ENCODE measurements around the gene AFF3. TPM values are rescaled to one million over a fixed set of nuclear protein-coding genes. Genes with fewer than 3 reads are reported as not detected.

Gene AFF3
- total and polyA plus RNA-seq, 2 of the 8 experiments (the other 6 are each of a cell fraction or from before 2014, with no cell fraction given), result 0.27 to 3.0 TPM

GRCh38 chr2:100119235-100119634 is 23.2 kb downstream of the AFF3 start:
- Histone ChIP-seq H3K14ac (ENCODE audit: insufficient read length) (no peak overlapping the region), H3K79me1 (ENCODE audit: low read depth, low read length) (no peaks in the 10 kb centered on the region), H3K27ac (ENCODE audit: low read depth, low read length) (no peak overlapping the region), H2BK12ac (ENCODE audit: low read depth, low read length) (no peak overlapping the region), H3K4me2 (ENCODE audit: insufficient read depth in 1 of 2, low read depth in 2 of 2, low read length in 2 of 2) (no peak overlapping the region), H3K79me2 (ENCODE audit: control insufficient read depth in 1 of 2, insufficient read depth in 2 of 2, low read length in 2 of 2) (no peaks in the 10 kb centered on the region), H3K27me3 (replicated peaks in 1 of 4; ENCODE audit: control insufficient read depth in 3 of 4, extremely low read depth in 1 of 4, insufficient read depth in 3 of 4, low read length in 3 of 4) (peaks cover 41 to 94% (median 64%) of the 10 kb centered on the region in 4 experiments), H3K18ac (ENCODE audit: extremely low read depth, low read length) (no peak overlapping the region), H4K8ac (ENCODE audit: extremely low read depth, insufficient read depth, low read length) (no peak overlapping the region), H4K91ac (replicated peaks; ENCODE audit: insufficient read length, low read length) (no peak overlapping the region), H2AFZ (ENCODE audit: low read length) (no peak overlapping the region), H2BK20ac (ENCODE audit: low read length) (no peak overlapping the region), H2BK5ac (ENCODE audit: low read depth, low read length) (no peak overlapping the region), H3K4me3 (ENCODE audit: extremely low read depth in 1 of 4, insufficient read depth in 2 of 4, low read depth in 3 of 4, low read length in 4 of 4) (no peak overlapping the region), H2BK120ac (replicated peaks; ENCODE audit: low read depth, low read length) (no peak overlapping the region), H3K4me1 (replicated peaks in 1 of 4; ENCODE audit: control insufficient read depth in 3 of 4, insufficient read depth in 4 of 4, low read length in 3 of 4) (no peaks in the 10 kb centered on the region), H3K36me3 (ENCODE audit: control insufficient read depth in 2 of 4, insufficient read depth in 4 of 4, low read length in 3 of 4) (no peaks in the 10 kb centered on the region), H3K23ac (ENCODE audit: insufficient read length) (no peak overlapping the region), H3K4ac (replicated peaks; ENCODE audit: insufficient read length, low read depth, low read length) (no peak overlapping the region), H2BK15ac (ENCODE audit: low read length) (no peak overlapping the region), H3K23me2 (ENCODE audit: low read depth, low read length) (no peaks in the 10 kb centered on the region), H4K20me1 (replicated peaks in 1 of 2; ENCODE audit: control insufficient read depth in 1 of 2, insufficient read depth in 2 of 2, low read length in 2 of 2) (peaks cover 0 to 3% of the 10 kb centered on the region in 2 experiments), H3K56ac (replicated peaks; ENCODE audit: insufficient read length, low read depth, low read length) (no peak overlapping the region), H4K5ac (ENCODE audit: insufficient read length, low read depth, low read length) (no peak overlapping the region), H3K9me3 (ENCODE audit: insufficient read depth in 2 of 2, low read depth in 1 of 2, low read length in 1 of 2) (peaks cover 0 to 4% of the 10 kb centered on the region in 2 experiments; a peak in 1 of 4 replicates), H2AK5ac (ENCODE audit: low read depth, low read length) (no peak overlapping the region), H3K9ac (replicated peaks in 1 of 4; ENCODE audit: extremely low read depth in 1 of 4, low read depth in 3 of 4, low read length in 3 of 4) (no peak overlapping the region)
- FAIRE-seq (peak; percentile 88), DNase-seq (ENCODE audit: low read depth in 1 of 2, low spot score in 2 of 2) (no peak)
- 50% methylated on average over 1 of the region's 1 CpG; no CpG with 5 or more reads in 1 of the 2 experiments for WGBS, 2 experiments (ENCODE audit: extremely low coverage in 1 of 2, insufficient coverage in 1 of 2, insufficient read length in 1 of 2, insufficient replicate concordance in 2 of 2, low coverage in 1 of 2, low lambda C conversion rate in 2 of 2, missing lambda C conversion rate in 1 of 2)
- ChIA-PET CTCF (ENCODE audit: partially characterized antibody) (interaction anchor here (1.0 kb wide), 1 partner anchor 11 kb away, joined by 3 read pairs; no protein-coding TSS in a partner anchor), POLR2A (ENCODE audit: partially characterized antibody) (no interaction called here)
- peak; percentile 69; the same call in 1 of the 2 replicates for TF ChIP-seq POLR2AphosphoS5 (IDR thresholded peaks at IDR 0.05; ENCODE audit: low read depth, low read length)
- no peak for TF ChIP-seq CHD1 (IDR thresholded peaks at IDR 0.05; ENCODE audit: low read depth, low read length)
- TF ChIP-seq RXRA (IDR thresholded peaks at IDR 0.05; ENCODE audit: insufficient read depth, low read depth, low read length), result peak; percentile 98
- 0 out of 2 replicates have a peak, but pooled peaks have one; percentile 7 for TF ChIP-seq MAFK (IDR thresholded peaks at IDR 0.05; ENCODE audit: low read depth, low read length)
- no peak for TF ChIP-seq E2F6 (IDR thresholded peaks at IDR 0.05)
- peak; percentile 40; the same call in 1 of the 2 replicates for TF ChIP-seq SP1 (IDR thresholded peaks at IDR 0.05; ENCODE audit: low read depth, low read length)
